GM23248 (cell line): ENCODE data around the gene DNAH11. TPM values are rescaled to one million over a fixed set of nuclear protein-coding genes. Genes with fewer than 3 reads are reported as not detected.

Source experiments
- DNase-seq: peaks from one replicate; pipeline ENCODE4 v3.0.0-alpha.2; 2015
- H2AFZ ChIP-seq: fragments of 200-600 bp; sonication (generic); 2 replicates; pipeline ENCODE4 v1.6.1; 2016; ENCODE audit warnings: antibody characterized with exemption
- H3F3A ChIP-seq: fragments of 200-600 bp; sonication (generic); 2 replicates; pipeline ENCODE4 v1.6.1; 2016; ENCODE audit warnings: mild to moderate bottlenecking, antibody characterized with exemption, mixed run types; ENCODE audit not compliant: insufficient read depth
- H3K27ac ChIP-seq: fragments of 200-600 bp; sonication (generic); 2 replicates; pipeline ENCODE4 v1.5.1; 2016; ENCODE audit warnings: mild to moderate bottlenecking
- H3K27me3 ChIP-seq: fragments of 200-600 bp; sonication (generic); replicated peaks from 2 replicates; pipeline ENCODE4 v1.6.1; 2016; ENCODE audit warnings: mild to moderate bottlenecking; ENCODE audit not compliant: insufficient read depth
- H3K36me3 ChIP-seq: fragments of 200-600 bp; sonication (generic); 2 replicates; pipeline ENCODE4 v1.6.1; 2016; ENCODE audit warnings: low read depth, mild to moderate bottlenecking
- H3K4me1 ChIP-seq: fragments of 200-600 bp; sonication (generic); 2 replicates; pipeline ENCODE4 v1.6.1; 2016; ENCODE audit warnings: mild to moderate bottlenecking; ENCODE audit not compliant: insufficient read depth
- H3K4me2 ChIP-seq: fragments of 200-600 bp; sonication (generic); one replicate; pipeline ENCODE4 v1.6.1; 2016; ENCODE audit warnings: mild to moderate bottlenecking; ENCODE audit not compliant: unreplicated experiment
- H3K4me3 ChIP-seq: fragments of 200-600 bp; sonication (generic); 2 replicates; pipeline ENCODE4 v1.5.1; 2016; ENCODE audit warnings: mild to moderate bottlenecking
- H3K79me2 ChIP-seq: fragments of 200-600 bp; sonication (generic); 2 replicates; pipeline ENCODE4 v1.6.1; 2016; ENCODE audit warnings: mild to moderate bottlenecking; ENCODE audit not compliant: insufficient read depth
- H3K9ac ChIP-seq: fragments of 200-600 bp; sonication (generic); 2 replicates; pipeline ENCODE4 v1.6.1; 2016; ENCODE audit warnings: mild to moderate bottlenecking
- H3K9me2 ChIP-seq: fragments of 200-600 bp; sonication (generic); 2 replicates; pipeline ENCODE4 v1.6.1; 2016; ENCODE audit warnings: mixed run types, mild to moderate bottlenecking, moderate library complexity; ENCODE audit not compliant: insufficient read depth
- H3K9me3 ChIP-seq: fragments of 200-600 bp; sonication (generic); one replicate; pipeline ENCODE4 v1.6.1; 2017; ENCODE audit warnings: low read depth
- H4K20me1 ChIP-seq: fragments of 200-600 bp; sonication (generic); 2 replicates; pipeline ENCODE4 v1.6.0; 2016; ENCODE audit not compliant: insufficient read depth
- EZH2 ChIP-seq: fragments of 200-600 bp; sonication (generic); IDR thresholded peaks from 2 replicates; pipeline ENCODE4 v1.6.1; 2018; ENCODE audit warnings: antibody characterized with exemption, mild to moderate bottlenecking; ENCODE audit not compliant: insufficient read depth, poor library complexity, severe bottlenecking
- EZH2phosphoT487 ChIP-seq: fragments of 200-600 bp; sonication (generic); IDR thresholded peaks from 2 replicates; pipeline ENCODE4 v1.6.1; 2018; ENCODE audit warnings: antibody characterized with exemption, moderate library complexity, mild to moderate bottlenecking, low read depth; ENCODE audit not compliant: insufficient read depth
- WGBS, 2 experiments: methylation state at CpG; one replicate each; pipeline ENCODE4 v1.1.6; 2015 to 2017; ENCODE audit warnings: low lambda C conversion rate in 2 of 2, low coverage in 1 of 2; ENCODE audit errors: missing lambda C conversion rate in 2 of 2; 5-methylcytosine and 5-hydroxymethylcytosine counted together
- in situ Hi-C: fragments of 300-500 bp; cut with MboI; formaldehyde crosslinking; loops from 2 replicates; pipeline ENCODE4 v1.15.0; 2020
- polyA plus RNA-seq: library from polyadenylated mRNA; unstranded; fragments of >200 nt; fragmentation: Nextera tagmentation; extraction: Ambion mirVana; gene quantifications from 2 replicates; pipeline ENCODE4 v1.2.1, GENCODE V29; 2016
- total RNA-seq: library from RNA; depleted of rRNA; stranded (reverse); fragments of >200 nt; shearing (Covaris generic); gene quantifications from 2 replicates; pipeline ENCODE4 v1.2.3, GENCODE V29; 2014

The DNAH11 gene
- total and polyA plus RNA-seq, 2 experiments from 2014 or later: 0.91 to 3.1 TPM

GRCh38 chr7:21914671-21915070, 371.8 kb downstream of the DNAH11 start:
- in situ Hi-C loops: no loop called here

GRCh38 chr7:21915140-21915539, 372.3 kb downstream of the DNAH11 start:
- Histone ChIP-seq H3K4me2 (no peak overlapping the region), H3K4me1 (peaks cover 26% of the 10 kb centered on the region), H3F3A (peaks cover 29% of the 10 kb centered on the region), H3K9me3 (no peaks in the 10 kb centered on the region), H3K9ac (no peak overlapping the region), H4K20me1 (no peaks in the 10 kb centered on the region), H3K4me3 (no peak overlapping the region), H3K9me2 (no peaks in the 10 kb centered on the region), H3K36me3 (no peaks in the 10 kb centered on the region), H2AFZ (no peak overlapping the region), H3K79me2 (peaks cover 35% of the 10 kb centered on the region), H3K27me3 (no peaks in the 10 kb centered on the region), H3K27ac (no peak overlapping the region)
- in situ Hi-C loops: no loop called here
- 98 to 100% methylated on average over 3 of the region's 3 CpGs for WGBS, 2 experiments
- no peak for DNase-seq
- TF ChIP-seq EZH2phosphoT487: no peak
- no peak for TF ChIP-seq EZH2

More at GRCh38 chr7:21914671-21915070, 371.8 kb downstream of the DNAH11 start:
- TF ChIP-seq EZH2phosphoT487: no peak
- H3K4me2 ChIP-seq: no peak overlapping the region
- H3K9me3 ChIP-seq: no peaks in the 10 kb centered on the region
- no peak overlapping the region for H3K9ac ChIP-seq
- no peaks in the 10 kb centered on the region for H3K9me2 ChIP-seq
- no peak overlapping the region for H3K27ac ChIP-seq
- H3K4me1 ChIP-seq: peaks cover 26% of the 10 kb centered on the region
- no peaks in the 10 kb centered on the region for H4K20me1 ChIP-seq
- H3K79me2 ChIP-seq: peaks cover 33% of the 10 kb centered on the region
- DNase-seq: no peak
- WGBS, 2 experiments: 93 to 98% methylated on average over 5 of the region's 5 CpGs
- H3F3A ChIP-seq: peaks cover 30% of the 10 kb centered on the region
- no peak overlapping the region for H2AFZ ChIP-seq
- no peaks in the 10 kb centered on the region for H3K27me3 ChIP-seq
- H3K4me3 ChIP-seq: no peak overlapping the region
- no peaks in the 10 kb centered on the region for H3K36me3 ChIP-seq

GRCh38 chr7:21916176-21916575, 373.3 kb downstream of the DNAH11 start:
- H3K27ac ChIP-seq: no peak overlapping the region
- H3K9me3 ChIP-seq: no peaks in the 10 kb centered on the region
- no peaks in the 10 kb centered on the region for H3K27me3 ChIP-seq
- TF ChIP-seq EZH2phosphoT487: no peak
- no peak for TF ChIP-seq EZH2
- peaks cover 45% of the 10 kb centered on the region for H3K79me2 ChIP-seq
- H4K20me1 ChIP-seq: no peaks in the 10 kb centered on the region
- in situ Hi-C loops: no loop called here
- H3K4me2 ChIP-seq: no peak overlapping the region
- peaks cover 20% of the 10 kb centered on the region for H3F3A ChIP-seq
- H3K36me3 ChIP-seq: no peaks in the 10 kb centered on the region
- WGBS, 2 experiments: 97 to 99% methylated on average over 7 of the region's 7 CpGs
- H2AFZ ChIP-seq: no peak overlapping the region
- no peaks in the 10 kb centered on the region for H3K9me2 ChIP-seq
- H3K9ac ChIP-seq: no peak overlapping the region
- no peak for DNase-seq
- H3K4me3 ChIP-seq: no peak overlapping the region
- H3K4me1 ChIP-seq: peaks cover 17% of the 10 kb centered on the region

- no peaks in the 10 kb centered on the region for H3K9me2 ChIP-seq
- H3K9me3 ChIP-seq: no peaks in the 10 kb centered on the region
- peaks cover 16% of the 10 kb centered on the region for H3F3A ChIP-seq
- H4K20me1 ChIP-seq: no peaks in the 10 kb centered on the region
- H3K4me2 ChIP-seq: no peak overlapping the region
- no peak overlapping the region for H3K4me3 ChIP-seq
- TF ChIP-seq EZH2: no peak
- no peak for TF ChIP-seq EZH2phosphoT487
- peaks cover 50% of the 10 kb centered on the region for H3K79me2 ChIP-seq
- WGBS, 2 experiments: 83 to 88% methylated on average over 5 of the region's 5 CpGs
- H3K9ac ChIP-seq: no peak overlapping the region
- no peaks in the 10 kb centered on the region for H3K27me3 ChIP-seq
- H2AFZ ChIP-seq: no peak overlapping the region
- H3K4me1 ChIP-seq: peaks cover 14% of the 10 kb centered on the region
- peak; percentile 30 for DNase-seq
- H3K27ac ChIP-seq: no peak overlapping the region
- in situ Hi-C loops: no loop called here
- H3K36me3 ChIP-seq: no peaks in the 10 kb centered on the region
Measured at GRCh38 chr7:21916629-21917028, 373.8 kb downstream of the DNAH11 start.

- Histone ChIP-seq H3K4me3 (no peak overlapping the region), H3K27ac (no peak overlapping the region), H3K4me2 (no peak overlapping the region), H3K9me3 (no peaks in the 10 kb centered on the region), H3F3A (0 out of 2 replicates have a peak, but pooled peaks cover 1% of the 10 kb centered on the region), H3K27me3 (no peaks in the 10 kb centered on the region), H2AFZ (no peak overlapping the region), H3K36me3 (no peaks in the 10 kb centered on the region), H3K9me2 (no peaks in the 10 kb centered on the region), H3K9ac (no peak overlapping the region), H3K79me2 (peaks cover 66% of the 10 kb centered on the region), H4K20me1 (no peaks in the 10 kb centered on the region), H3K4me1 (no peaks in the 10 kb centered on the region; the same call in 1 of the 2 replicates)
- WGBS, 2 experiments: 88 to 100% methylated on average over 2 of the region's 2 CpGs
- no peak for DNase-seq
- TF ChIP-seq EZH2 (no peak), EZH2phosphoT487 (no peak)
- in situ Hi-C loops: no loop called here
Measured at GRCh38 chr7:21918216-21918615, 375.4 kb downstream of the DNAH11 start.
